ENCODE data around the gene WDR7. TPM values are rescaled to one million over a fixed set of nuclear protein-coding genes. Genes with fewer than 3 reads are reported as not detected.

WDR7 gene
- total and polyA plus RNA-seq, 2 experiments from 2014 or later, result 5.9 to 19.0 TPM

DNA sequence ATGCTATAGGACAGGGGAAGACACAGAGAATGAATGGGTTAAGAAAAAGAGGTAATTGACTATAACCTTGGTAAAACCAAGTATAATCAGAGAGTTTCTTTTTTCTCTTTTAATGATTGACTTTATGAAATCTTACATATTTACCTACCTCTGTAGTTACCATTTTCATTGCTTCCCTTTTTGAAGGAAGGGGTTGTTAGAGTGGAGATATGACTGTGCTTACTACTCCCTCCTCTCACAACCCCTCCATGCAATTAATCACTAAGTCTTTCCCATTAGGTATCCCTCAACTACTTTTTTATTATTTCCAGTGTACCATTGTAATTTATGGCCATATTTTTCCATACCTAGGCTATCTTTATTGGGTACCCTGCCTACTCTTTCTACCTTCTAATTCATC lies 71.4 kb downstream of the WDR7 start:
- H3K9me2 ChIP-seq (replicated peaks; ENCODE audit: insufficient read depth), result no peaks in the 10 kb centered on the region
- no peaks in the 10 kb centered on the region for H3K27me3 ChIP-seq
- no peak overlapping the region for H3K4me2 ChIP-seq
- H3K4me3 ChIP-seq, result no peak overlapping the region
- H3K36me3 ChIP-seq (replicated peaks; ENCODE audit: insufficient read depth, low read depth), result no peaks in the 10 kb centered on the region
- no peak overlapping the region for H3K27ac ChIP-seq
- TF ChIP-seq, protein P1, sequence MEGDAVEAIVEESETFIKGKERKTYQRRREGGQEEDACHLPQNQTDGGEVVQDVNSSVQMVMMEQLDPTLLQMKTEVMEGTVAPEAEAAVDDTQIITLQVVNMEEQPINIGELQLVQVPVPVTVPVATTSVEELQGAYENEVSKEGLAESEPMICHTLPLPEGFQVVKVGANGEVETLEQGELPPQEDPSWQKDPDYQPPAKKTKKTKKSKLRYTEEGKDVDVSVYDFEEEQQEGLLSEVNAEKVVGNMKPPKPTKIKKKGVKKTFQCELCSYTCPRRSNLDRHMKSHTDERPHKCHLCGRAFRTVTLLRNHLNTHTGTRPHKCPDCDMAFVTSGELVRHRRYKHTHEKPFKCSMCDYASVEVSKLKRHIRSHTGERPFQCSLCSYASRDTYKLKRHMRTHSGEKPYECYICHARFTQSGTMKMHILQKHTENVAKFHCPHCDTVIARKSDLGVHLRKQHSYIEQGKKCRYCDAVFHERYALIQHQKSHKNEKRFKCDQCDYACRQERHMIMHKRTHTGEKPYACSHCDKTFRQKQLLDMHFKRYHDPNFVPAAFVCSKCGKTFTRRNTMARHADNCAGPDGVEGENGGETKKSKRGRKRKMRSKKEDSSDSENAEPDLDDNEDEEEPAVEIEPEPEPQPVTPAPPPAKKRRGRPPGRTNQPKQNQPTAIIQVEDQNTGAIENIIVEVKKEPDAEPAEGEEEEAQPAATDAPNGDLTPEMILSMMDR (IDR thresholded peaks at IDR 0.05; ENCODE audit: poor library complexity), result no peak
- TF ChIP-seq EZH2 (IDR thresholded peaks at IDR 0.05; ENCODE audit: borderline replicate concordance), result no peak
- no peak for TF ChIP-seq EZH2phosphoT487 (IDR thresholded peaks at IDR 0.05; ENCODE audit: low read depth, severe bottlenecking, unreplicated experiment)
- no peaks in the 10 kb centered on the region for H3K79me2 ChIP-seq
- H3K9me3 ChIP-seq (ENCODE audit: low read depth), result peaks cover 8% of the 10 kb centered on the region
- no peaks in the 10 kb centered on the region for H4K20me1 ChIP-seq (ENCODE audit: insufficient read depth, poor library complexity, severe bottlenecking)
- H3K4me1 ChIP-seq (ENCODE audit: insufficient read depth), result no peaks in the 10 kb centered on the region
- DNase-seq (ENCODE audit: low spot score), result no peak
- H2AFZ ChIP-seq, result no peak overlapping the region

DNA sequence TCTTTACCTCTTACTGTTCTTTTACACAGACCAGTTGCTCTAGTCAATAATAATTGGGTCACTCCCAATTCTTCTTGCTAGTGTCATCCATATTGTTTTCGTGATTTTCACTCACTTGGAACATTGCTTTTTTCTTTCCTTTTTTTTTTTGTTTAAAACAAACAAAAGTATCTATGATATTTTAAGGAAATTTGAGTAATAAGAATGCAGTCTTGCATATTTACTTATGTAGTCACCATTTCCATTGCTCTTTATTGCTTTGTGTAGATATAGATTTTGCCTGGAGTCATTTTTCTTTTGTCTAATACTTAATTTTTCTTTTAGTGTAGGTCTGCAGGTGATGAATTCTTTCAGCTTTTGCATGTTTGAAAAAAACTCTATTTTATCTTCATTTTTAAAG lies 71.9 kb downstream of the WDR7 start:
- WGBS (ENCODE audit: low lambda C conversion rate, missing lambda C conversion rate), result 100% methylated on average over 1 of the region's 1 CpG
- H3K9me3 ChIP-seq (ENCODE audit: low read depth), result peaks cover 8% of the 10 kb centered on the region
- no peak for TF ChIP-seq EZH2phosphoT487 (IDR thresholded peaks at IDR 0.05; ENCODE audit: low read depth, severe bottlenecking, unreplicated experiment)
- no peak for TF ChIP-seq EZH2 (IDR thresholded peaks at IDR 0.05; ENCODE audit: borderline replicate concordance)
- TF ChIP-seq, protein P1 (IDR thresholded peaks at IDR 0.05; ENCODE audit: poor library complexity), result no peak
- H3K79me2 ChIP-seq, result no peaks in the 10 kb centered on the region
- H3K4me1 ChIP-seq (ENCODE audit: insufficient read depth), result no peaks in the 10 kb centered on the region
- H4K20me1 ChIP-seq (ENCODE audit: insufficient read depth, poor library complexity, severe bottlenecking), result no peaks in the 10 kb centered on the region
- no peak overlapping the region for H2AFZ ChIP-seq
- no peak overlapping the region for H3K27ac ChIP-seq
- no peak for DNase-seq (ENCODE audit: low spot score)
- H3K36me3 ChIP-seq (replicated peaks; ENCODE audit: insufficient read depth, low read depth), result no peaks in the 10 kb centered on the region
- H3K4me3 ChIP-seq, result no peak overlapping the region
- no peaks in the 10 kb centered on the region for H3K27me3 ChIP-seq
- no peak overlapping the region for H3K4me2 ChIP-seq
- no peaks in the 10 kb centered on the region for H3K9me2 ChIP-seq (replicated peaks; ENCODE audit: insufficient read depth)

DNA sequence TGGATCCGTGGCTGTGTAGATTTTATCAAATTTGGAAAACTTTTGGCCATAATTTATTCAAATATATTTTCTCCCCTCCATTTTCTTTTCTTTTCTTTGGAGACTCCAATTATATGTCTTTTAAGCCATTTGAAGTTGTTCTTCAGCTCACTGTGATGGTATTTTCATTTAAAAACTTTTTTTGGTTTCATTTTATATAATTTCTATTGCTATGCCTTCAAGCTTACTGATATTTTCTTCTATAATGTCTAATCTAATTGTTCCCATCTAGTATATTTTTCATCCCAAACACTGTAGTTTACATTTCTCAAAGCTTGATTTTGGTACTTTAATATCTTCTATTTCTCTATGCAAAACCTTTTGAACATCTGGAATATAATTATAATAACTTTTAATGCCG lies 72.5 kb downstream of the WDR7 start:
- Histone ChIP-seq H3K9me2 (replicated peaks; ENCODE audit: insufficient read depth) (no peaks in the 10 kb centered on the region), H3K27ac (no peak overlapping the region), H2AFZ (no peak overlapping the region), H4K20me1 (ENCODE audit: insufficient read depth, poor library complexity, severe bottlenecking) (no peaks in the 10 kb centered on the region), H3K27me3 (no peaks in the 10 kb centered on the region), H3K4me1 (ENCODE audit: insufficient read depth) (no peaks in the 10 kb centered on the region), H3K4me3 (no peak overlapping the region), H3K79me2 (no peaks in the 10 kb centered on the region), H3K4me2 (no peak overlapping the region), H3K36me3 (replicated peaks; ENCODE audit: insufficient read depth, low read depth) (no peaks in the 10 kb centered on the region), H3K9me3 (ENCODE audit: low read depth) (peaks cover 8% of the 10 kb centered on the region)
- WGBS (ENCODE audit: low lambda C conversion rate, missing lambda C conversion rate), result 95% methylated on average over 2 of the region's 2 CpGs
- TF ChIP-seq EZH2phosphoT487 (IDR thresholded peaks at IDR 0.05; ENCODE audit: low read depth, severe bottlenecking, unreplicated experiment) (no peak), EZH2 (IDR thresholded peaks at IDR 0.05; ENCODE audit: borderline replicate concordance) (no peak)
- TF ChIP-seq, protein P1 (IDR thresholded peaks at IDR 0.05; ENCODE audit: poor library complexity), result no peak
- DNase-seq (ENCODE audit: low spot score), result no peak

DNA sequence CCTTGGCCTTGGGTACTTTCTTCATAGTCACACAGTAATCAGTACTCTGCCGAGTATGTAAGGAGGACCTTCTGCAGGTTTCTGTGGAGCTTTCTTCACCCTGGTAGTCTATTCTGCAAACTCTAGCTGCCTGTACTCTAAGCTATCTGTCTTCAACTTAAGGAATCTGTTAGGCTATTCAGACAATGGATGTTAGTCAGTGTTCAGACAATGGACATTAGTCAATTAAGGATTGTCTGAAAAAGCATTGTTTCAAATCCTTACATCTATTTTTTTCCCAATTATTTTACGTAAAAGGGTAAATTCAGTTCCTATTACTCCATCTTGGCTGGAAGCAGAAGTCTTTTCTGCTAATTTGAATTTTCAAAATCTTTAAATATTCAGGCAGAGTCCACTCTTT lies 75.7 kb downstream of the WDR7 start:
- WGBS (ENCODE audit: low lambda C conversion rate, missing lambda C conversion rate), result 91% methylated on average over 2 of the region's 2 CpGs
- peaks cover 8% of the 10 kb centered on the region for H3K9me3 ChIP-seq (ENCODE audit: low read depth)
- H4K20me1 ChIP-seq (ENCODE audit: insufficient read depth, poor library complexity, severe bottlenecking), result no peaks in the 10 kb centered on the region
- H3K27me3 ChIP-seq, result no peaks in the 10 kb centered on the region
- H3K4me1 ChIP-seq (ENCODE audit: insufficient read depth), result no peaks in the 10 kb centered on the region
- no peak overlapping the region for H2AFZ ChIP-seq
- H3K27ac ChIP-seq, result no peak overlapping the region
- H3K9me2 ChIP-seq (replicated peaks; ENCODE audit: insufficient read depth), result no peaks in the 10 kb centered on the region
- no peak for DNase-seq (ENCODE audit: low spot score)
- H3K4me3 ChIP-seq, result no peak overlapping the region
- H3K4me2 ChIP-seq, result no peak overlapping the region
- TF ChIP-seq, protein P1 (IDR thresholded peaks at IDR 0.05; ENCODE audit: poor library complexity), result no peak
- TF ChIP-seq EZH2phosphoT487 (IDR thresholded peaks at IDR 0.05; ENCODE audit: low read depth, severe bottlenecking, unreplicated experiment) (no peak), EZH2 (IDR thresholded peaks at IDR 0.05; ENCODE audit: borderline replicate concordance) (no peak)
- H3K36me3 ChIP-seq (replicated peaks; ENCODE audit: insufficient read depth, low read depth), result no peaks in the 10 kb centered on the region
- H3K79me2 ChIP-seq, result no peaks in the 10 kb centered on the region
